T-cell (primary cell): ENCODE measurements around the gene NPBWR2. TPM values are rescaled to one million over a fixed set of nuclear protein-coding genes. Genes with fewer than 3 reads are reported as not detected.

Source experiments
- ATAC-seq, 4 experiments: fragments of 200-7000 bp in 3 of 4; fragments of 150-1000 bp in 1 of 4; cut with Tn5 transposase; replicated peaks in 1 of 4; 1 replicate in 3 of 4; 2 replicates in 1 of 4; pipeline ENCODE4 v1.10.0; 2021; ENCODE audit warnings: moderate library complexity in 3 of 4, mild to moderate bottlenecking in 2 of 4, moderate number of reproducible peaks in 1 of 4
- CTCF ChIA-PET, 2 donors: fragments of 300-600 bp; sonication (Branson Sonifier 250); formaldehyde crosslinking; loops; one replicate each; lab custom pipeline; 2022; ENCODE audit warnings: antibody characterized with exemption in 2 of 2; lab: Charles Lee
- POLR2A ChIA-PET, 2 donors: fragments of 300-600 bp; sonication (Branson Sonifier 250); formaldehyde crosslinking; loops; one replicate each; lab custom pipeline; 2022; ENCODE audit warnings: antibody characterized with exemption in 2 of 2; lab: Charles Lee
- DNase-seq, 35 experiments: peaks; one replicate each; pipeline versions ENCODE4 v3.0.0 to v3.0.0-alpha.2; 2013 to 2023
- H3K27ac ChIP-seq: one replicate; pipeline ENCODE4 v1.5.1; 2013; ENCODE audit warnings: low read length
- H3K27me3 ChIP-seq, 2 experiments: replicated peaks in 1 of 2; 1 replicate in 1 of 2; 2 replicates in 1 of 2; pipeline versions ENCODE4 v1.6.1 to v1.7.0; 2013; ENCODE audit warnings: low read length in 1 of 2, mixed read lengths in 1 of 2; ENCODE audit not compliant: control insufficient read depth in 2 of 2, insufficient read depth in 2 of 2; ENCODE audit errors: extremely low read depth in 1 of 2
- H3K36me3 ChIP-seq, 2 donors: 1 replicate in 1 of 2; 2 replicates in 1 of 2; pipeline versions ENCODE4 v1.6.1 to v1.7.0; 2013; ENCODE audit warnings: low read length in 1 of 2; ENCODE audit not compliant: control insufficient read depth in 2 of 2, insufficient read depth in 1 of 2; ENCODE audit errors: extremely low read depth in 1 of 2
- H3K4me1 ChIP-seq, 2 experiments: 1 replicate in 1 of 2; 2 replicates in 1 of 2; pipeline versions ENCODE4 v1.6.1 to v1.7.0; 2013; ENCODE audit warnings: low read length in 2 of 2, mixed read lengths in 1 of 2; ENCODE audit not compliant: insufficient read depth in 2 of 2, control insufficient read depth in 1 of 2; ENCODE audit errors: extremely low read depth in 1 of 2
- H3K4me3 ChIP-seq, 2 donors: 1 replicate in 1 of 2; 2 replicates in 1 of 2; pipeline versions ENCODE4 v1.5.1 to v1.7.0; 2013; ENCODE audit warnings: mild to moderate bottlenecking in 2 of 2, low read length in 1 of 2, moderate library complexity in 1 of 2; ENCODE audit not compliant: control insufficient read depth in 1 of 2; ENCODE audit errors: extremely low read depth in 1 of 2
- H3K9me3 ChIP-seq: 2 replicates; pipeline ENCODE4 v1.7.0; 2013
- H3K27ac Mint-ChIP-seq, 2 donors: one replicate each; pipeline ENCODE4 v1.8.0; 2020 to 2021; ENCODE audit warnings: mild to moderate bottlenecking in 2 of 2, mixed read lengths in 2 of 2
- H3K27me3 Mint-ChIP-seq, 2 donors: one replicate each; pipeline ENCODE4 v1.8.0; 2021 to 2022; ENCODE audit warnings: mixed read lengths in 2 of 2
- H3K36me3 Mint-ChIP-seq: one replicate; pipeline ENCODE4 v1.8.0; 2021; ENCODE audit warnings: mixed read lengths
- H3K4me1 Mint-ChIP-seq, 3 donors: one replicate each; pipeline ENCODE4 v1.8.0; 2020 to 2022; ENCODE audit warnings: mixed read lengths in 3 of 3, mild to moderate bottlenecking in 1 of 3
- H3K4me3 Mint-ChIP-seq, 3 donors: one replicate each; pipeline ENCODE4 v1.8.0; 2020 to 2022; ENCODE audit warnings: mild to moderate bottlenecking in 3 of 3, mixed read lengths in 3 of 3, moderate library complexity in 3 of 3
- H3K9me3 Mint-ChIP-seq, 3 donors: one replicate each; pipeline ENCODE4 v1.8.0; 2020 to 2022; ENCODE audit warnings: mixed read lengths in 3 of 3
- WGBS: methylation state at CpG from one replicate; pipeline ENCODE4 v1.1.5; 2013; ENCODE audit warnings: missing lambda C conversion rate; ENCODE audit not compliant: insufficient coverage; 5-methylcytosine and 5-hydroxymethylcytosine counted together
- total RNA-seq, 35 experiments: library from RNA in 6 of 35; stranded (reverse) in 6 of 35; fragments of 120-200 nt in 1 of 35; gene quantifications; one replicate each; pipeline versions ENCODE4 v1.2.1 to v1.2.4 and lab custom pipeline; 2013 to 2026

The NPBWR2 gene
- total RNA-seq, 5 donors from 2014 or later (not counting 1 experiment from before 2014, with no cell fraction given) = not detected

DNA sequence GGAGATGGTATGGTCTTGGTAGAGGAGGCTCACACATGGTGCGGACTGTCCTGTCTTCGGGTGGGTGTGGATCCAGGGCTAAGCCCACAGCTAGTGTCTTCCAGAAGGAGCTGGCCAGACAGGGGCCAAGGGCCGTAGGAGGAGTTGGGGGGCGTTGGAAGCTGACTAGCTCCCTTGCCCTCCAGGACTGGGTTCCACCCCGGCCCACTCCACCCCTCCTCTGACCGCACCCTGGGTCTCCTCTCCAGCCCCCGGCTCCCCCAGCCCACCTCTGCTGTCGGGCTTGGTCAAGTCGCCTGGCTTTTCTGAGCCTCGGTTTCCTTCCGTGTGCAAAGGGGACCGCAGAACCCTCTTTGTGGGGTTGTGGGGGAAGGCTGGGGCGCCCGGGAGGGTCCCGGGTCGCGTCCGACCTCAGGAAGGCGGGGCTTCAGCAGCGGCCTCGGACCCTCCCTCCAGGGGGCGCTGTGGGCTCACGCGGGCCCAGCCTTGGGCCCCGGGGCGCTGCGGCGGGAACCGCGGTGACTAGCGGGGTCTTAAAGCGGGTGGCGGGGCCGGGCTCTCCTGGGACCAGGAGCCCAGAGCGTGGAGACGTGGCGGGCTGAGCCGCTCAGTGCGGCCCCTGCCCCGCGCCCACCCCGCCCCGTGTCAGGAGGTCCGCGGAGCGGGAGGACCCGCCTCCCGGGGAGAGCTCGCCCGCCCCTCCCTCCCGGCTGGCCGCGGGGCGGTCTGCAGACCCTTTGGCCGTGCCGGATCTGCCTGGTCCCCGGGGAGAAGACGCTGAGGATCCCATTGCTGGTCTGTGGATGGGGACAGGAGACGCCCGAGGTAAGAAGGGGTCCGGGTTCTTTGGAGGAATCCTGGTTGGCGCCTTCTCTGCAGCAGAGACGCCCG lies 5.4 kb downstream of the NPBWR2 start:
- Histone ChIP-seq H3K27me3 (peaks cover 0 to 62% of the 10 kb centered on the region in 2 experiments), H3K4me3 (peak overlapping the region in 1 of 2 donors; percentile 19), H3K9me3 (no peaks in the 10 kb centered on the region), H3K36me3 (peaks cover 0 to 14% of the 10 kb centered on the region in 2 donors), H3K27ac (no peak overlapping the region), H3K4me1 (peaks cover 2 to 28% of the 10 kb centered on the region in 2 experiments)
- WGBS = 3% methylated on average over 38 of the region's 64 CpGs
- H3K4me1 Mint-ChIP-seq = peaks cover 12 to 21% (median 16%) of the 10 kb centered on the region in 3 donors
- H3K4me3 Mint-ChIP-seq = peak overlapping the region; percentile 46 to 78 (median 50)
- peaks cover 8 to 19% of the 10 kb centered on the region in 2 donors for H3K27me3 Mint-ChIP-seq
- H3K9me3 Mint-ChIP-seq = peaks cover 0 to under 1% (median 0%) of the 10 kb centered on the region in 3 donors
- peaks cover under 1% of the 10 kb centered on the region for H3K36me3 Mint-ChIP-seq
- ATAC-seq (peak; percentile 69 to 87 (median 84)), DNase-seq (peak in 34 of 35 experiments; percentile 35 to 82 (median 54))
- ChIA-PET CTCF (interaction anchor here (0.6 to 0.7 kb wide), 5 partner anchors 17 to 399 kb away, joined by 3 to 7 read pairs (median 4); no protein-coding TSS in a partner anchor), POLR2A (interaction anchor here in 1 of 2 donors (0.6 to 0.8 kb wide), 2 partner anchors 18 to 120 kb away, joined by 3 to 5 read pairs; no protein-coding TSS in a partner anchor)
- no peak overlapping the region for H3K27ac Mint-ChIP-seq

DNA sequence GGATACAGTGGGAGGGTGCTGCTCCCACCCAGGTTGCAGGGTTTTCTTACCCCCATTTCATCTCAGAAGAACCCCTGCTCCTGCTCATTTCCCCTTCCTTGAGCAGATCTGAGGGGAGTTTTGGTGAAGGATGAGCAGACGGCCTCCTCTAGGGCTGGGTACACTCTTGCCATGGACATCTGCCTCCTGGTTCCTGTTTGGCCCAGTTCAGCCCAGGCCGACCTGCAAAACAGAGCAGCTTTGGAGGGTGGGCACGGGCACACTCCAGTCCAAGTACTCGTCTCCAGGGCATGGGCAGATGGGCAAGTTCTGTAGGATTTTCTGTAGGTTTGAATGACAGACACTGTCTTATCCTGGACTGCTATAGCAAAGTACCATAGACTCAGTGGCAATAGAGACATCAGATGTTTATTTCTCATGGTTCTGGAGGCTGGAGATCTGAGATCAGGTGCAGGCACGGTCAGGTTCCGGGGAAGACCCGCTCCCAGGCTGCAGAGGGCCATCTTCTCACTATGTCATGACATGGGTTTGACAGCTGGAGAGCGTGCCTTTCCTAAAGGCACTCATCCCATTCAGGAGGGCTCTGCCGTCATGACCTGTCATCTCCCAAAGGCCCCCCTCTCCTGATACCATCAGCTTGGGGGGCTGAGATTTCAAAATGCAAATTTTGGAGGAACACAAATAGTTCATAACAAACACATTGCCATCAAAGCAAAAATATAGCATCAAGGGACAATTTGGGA lies 6.2 kb downstream of the NPBWR2 start:
- DNase-seq (no peak), ATAC-seq (no peak)
- H3K27ac Mint-ChIP-seq = no peak overlapping the region
- peaks cover 2 to 28% of the 10 kb centered on the region in 2 experiments for H3K4me1 ChIP-seq
- peaks cover 0 to 5% (median 0%) of the 10 kb centered on the region in 3 donors for H3K9me3 Mint-ChIP-seq
- H3K27ac ChIP-seq = no peak overlapping the region
- WGBS = 89% methylated on average over 8 of the region's 9 CpGs
- peaks cover 8 to 19% of the 10 kb centered on the region in 2 donors for H3K27me3 Mint-ChIP-seq
- H3K36me3 ChIP-seq = peaks cover 0 to 14% of the 10 kb centered on the region in 2 donors
- peak overlapping the region; percentile 46 to 68 (median 50) for H3K4me3 Mint-ChIP-seq
- ChIA-PET POLR2A (no interaction called here), CTCF (no interaction called here)
- peaks cover 10 to 21% (median 12%) of the 10 kb centered on the region in 3 donors for H3K4me1 Mint-ChIP-seq
- H3K4me3 ChIP-seq = no peak overlapping the region
- H3K27me3 ChIP-seq = peaks cover 0 to 61% of the 10 kb centered on the region in 2 experiments
- peaks cover 4% of the 10 kb centered on the region for H3K36me3 Mint-ChIP-seq
- no peaks in the 10 kb centered on the region for H3K9me3 ChIP-seq

DNA sequence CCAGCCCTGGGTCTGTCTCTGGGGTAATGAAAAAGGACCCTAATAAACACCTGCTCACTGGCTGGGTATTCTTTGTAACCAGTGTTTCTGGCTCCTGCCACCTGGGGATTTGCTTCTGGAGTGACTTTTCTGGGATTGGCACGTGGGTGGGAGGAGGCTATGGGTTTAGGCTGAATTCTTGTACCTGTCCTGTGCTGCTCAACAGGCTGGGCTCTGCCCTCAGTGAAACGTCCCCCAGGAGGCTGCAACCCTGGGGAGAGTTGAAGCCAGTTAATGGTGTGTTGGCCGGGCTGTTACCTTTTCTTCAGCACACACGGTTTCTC lies 6.8 kb downstream of the NPBWR2 start:
- peaks cover 4% of the 10 kb centered on the region for H3K36me3 Mint-ChIP-seq
- Histone ChIP-seq H3K36me3 (peaks cover 0 to 19% of the 10 kb centered on the region in 2 donors), H3K4me3 (no peak overlapping the region), H3K9me3 (no peaks in the 10 kb centered on the region), H3K4me1 (peaks cover 2 to 31% of the 10 kb centered on the region in 2 experiments), H3K27ac (no peak overlapping the region), H3K27me3 (peaks cover 0 to 58% of the 10 kb centered on the region in 2 experiments)
- ChIA-PET CTCF (no interaction called here), POLR2A (no interaction called here)
- peaks cover 8 to 19% of the 10 kb centered on the region in 2 donors for H3K27me3 Mint-ChIP-seq
- no peak for DNase-seq
- ATAC-seq = peak in 1 of 4 experiments; percentile 31
- no peak overlapping the region for H3K4me3 Mint-ChIP-seq
- 63% methylated on average over 2 of the region's 4 CpGs for WGBS
- H3K27ac Mint-ChIP-seq = no peak overlapping the region
- H3K4me1 Mint-ChIP-seq = peaks cover 10 to 24% (median 12%) of the 10 kb centered on the region in 3 donors
- H3K9me3 Mint-ChIP-seq = peaks cover 0 to 5% (median 0%) of the 10 kb centered on the region in 3 donors

GRCh38 chr20:64099880-64100565 lies 7.3 kb downstream of the NPBWR2 start:
- Mint-ChIP-seq H3K4me1 (peaks cover 10 to 24% (median 12%) of the 10 kb centered on the region in 3 donors), H3K36me3 (peaks cover 4% of the 10 kb centered on the region), H3K27ac (no peak overlapping the region), H3K9me3 (peaks cover 0 to 5% (median 0%) of the 10 kb centered on the region in 3 donors), H3K4me3 (no peak overlapping the region), H3K27me3 (peaks cover 8 to 19% of the 10 kb centered on the region in 2 donors)
- peaks cover 2 to 31% of the 10 kb centered on the region in 2 experiments for H3K4me1 ChIP-seq
- 61% methylated on average over 9 of the region's 14 CpGs for WGBS
- POLR2A ChIA-PET = no interaction called here
- H3K27ac ChIP-seq = no peak overlapping the region
- DNase-seq (peak in 19 of 35 experiments; percentile 10 to 85 (median 33)), ATAC-seq (peak in 3 of 4 experiments; percentile 28 to 86 (median 29))
- H3K36me3 ChIP-seq = peaks cover 0 to 19% of the 10 kb centered on the region in 2 donors
- CTCF ChIA-PET = interaction anchor here in 1 of 2 donors (0.6 kb wide), 1 partner anchor 372 kb away, joined by 3 read pairs; no protein-coding TSS in a partner anchor
- H3K9me3 ChIP-seq = no peaks in the 10 kb centered on the region
- no peak overlapping the region for H3K4me3 ChIP-seq
- H3K27me3 ChIP-seq = peaks cover 0 to 56% of the 10 kb centered on the region in 2 experiments

- CTCF ChIA-PET = interaction anchor here in 1 of 2 donors (0.6 kb wide), 1 partner anchor 21 kb away, joined by 5 read pairs; no protein-coding TSS in a partner anchor
- H3K36me3 ChIP-seq = peaks cover 0 to 19% of the 10 kb centered on the region in 2 donors
- H3K4me3 Mint-ChIP-seq = no peak overlapping the region
- peaks cover 8 to 19% of the 10 kb centered on the region in 2 donors for H3K27me3 Mint-ChIP-seq
- no peak overlapping the region for H3K27ac ChIP-seq
- 85% methylated on average over 16 of the region's 21 CpGs for WGBS
- H3K9me3 ChIP-seq = no peaks in the 10 kb centered on the region
- H3K4me3 ChIP-seq = no peak overlapping the region
- POLR2A ChIA-PET = no interaction called here
- peaks cover 10 to 24% (median 12%) of the 10 kb centered on the region in 3 donors for H3K4me1 Mint-ChIP-seq
- DNase-seq (no peak), ATAC-seq (no peak)
- peaks cover 0 to 5% (median 0%) of the 10 kb centered on the region in 3 donors for H3K9me3 Mint-ChIP-seq
- H3K27me3 ChIP-seq = peaks cover 0 to 50% of the 10 kb centered on the region in 2 experiments
- H3K27ac Mint-ChIP-seq = no peak overlapping the region
- H3K36me3 Mint-ChIP-seq = peaks cover 4% of the 10 kb centered on the region
- peaks cover 2 to 31% of the 10 kb centered on the region in 2 experiments for H3K4me1 ChIP-seq
These were observed 8.1 kb downstream of the NPBWR2 start for GRCh38 chr20:64099086-64099786.
